Measurements from ENCODE around the gene CHD8.

DNA sequence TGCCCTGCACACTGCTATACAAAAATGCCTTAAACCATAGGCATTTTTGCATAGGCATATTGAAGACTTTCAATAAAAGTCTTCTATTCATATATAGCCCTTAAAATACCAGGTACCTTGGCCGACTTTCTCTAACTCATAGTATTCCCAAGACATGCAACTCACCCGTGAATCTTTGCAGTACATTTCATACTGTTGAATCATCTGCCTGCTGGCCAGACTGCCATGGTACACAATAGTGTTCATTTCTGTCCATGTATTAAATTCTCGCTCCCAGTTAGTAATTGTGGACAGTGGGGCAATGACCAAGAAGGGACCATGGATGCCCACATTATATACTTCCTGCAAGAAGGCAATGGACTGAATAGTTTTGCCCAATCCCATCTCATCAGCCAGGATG lies 47.8 kb downstream of the CHD8 start:
- TF ChIP-seq CTCF (conservative IDR thresholded peaks at IDR 0.05; ENCODE audit: low read length) (no peak), EZH2phosphoT487 (IDR thresholded peaks at IDR 0.05; ENCODE audit: borderline replicate concordance) (no peak)
